Mucosa of rectum (tissue), 2 donors: Measurements from ENCODE around the gene ERCC2.

Experiments
- H3K27ac ChIP-seq, 2 donors: one replicate each; pipeline ENCODE4 v1.7.0; 2013; ENCODE audit warnings: inconsistent platforms in 2 of 2, low read depth in 2 of 2, low read length in 2 of 2
- H3K27me3 ChIP-seq, 2 donors: one replicate each; pipeline ENCODE4 v1.7.0; 2013; ENCODE audit warnings: low read length in 2 of 2; ENCODE audit not compliant: control insufficient read depth in 2 of 2, insufficient read depth in 2 of 2
- H3K36me3 ChIP-seq, 2 donors: one replicate each; pipeline ENCODE4 v1.7.0; 2013; ENCODE audit warnings: low read length in 2 of 2; ENCODE audit not compliant: control insufficient read depth in 2 of 2, insufficient read depth in 2 of 2
- H3K4me1 ChIP-seq, 2 donors: one replicate each; pipeline ENCODE4 v1.7.0; 2013; ENCODE audit warnings: low read length in 2 of 2, mild to moderate bottlenecking in 1 of 2; ENCODE audit not compliant: control insufficient read depth in 2 of 2, insufficient read depth in 2 of 2
- H3K4me3 ChIP-seq, 2 donors: one replicate each; pipeline ENCODE4 v1.7.0; 2013; ENCODE audit warnings: low read length in 2 of 2
- H3K9ac ChIP-seq, 2 donors: one replicate each; pipeline ENCODE4 v1.7.0; 2013; ENCODE audit warnings: low read length in 2 of 2, low read depth in 1 of 2, mild to moderate bottlenecking in 1 of 2
- H3K9me3 ChIP-seq, 2 donors: one replicate each; pipeline ENCODE4 v1.7.0; 2013; ENCODE audit warnings: low read length in 2 of 2; ENCODE audit not compliant: control insufficient read depth in 2 of 2
- donor health status: healthy.
- donor health status: Normal muscosa, but diverticular disease.

The ERCC2 gene

GRCh38 chr19:45348367-45349125 lies 21.8 kb downstream of the ERCC2 start:
- H3K27ac ChIP-seq: no peak overlapping the region
- peaks cover 16 to 20% of the 10 kb centered on the region in 2 donors for H3K27me3 ChIP-seq
- peaks cover 0 to 8% of the 10 kb centered on the region in 2 donors for H3K36me3 ChIP-seq
- no peak overlapping the region for H3K4me3 ChIP-seq
- H3K9ac ChIP-seq: no peak overlapping the region
- no peaks in the 10 kb centered on the region for H3K9me3 ChIP-seq
- no peaks in the 10 kb centered on the region for H3K4me1 ChIP-seq

- Histone ChIP-seq H3K27me3 (peaks cover 19 to 24% of the 10 kb centered on the region in 2 donors), H3K4me1 (no peaks in the 10 kb centered on the region), H3K9ac (no peak overlapping the region), H3K27ac (no peak overlapping the region), H3K4me3 (no peak overlapping the region), H3K9me3 (no peaks in the 10 kb centered on the region), H3K36me3 (peaks cover 0 to 3% of the 10 kb centered on the region in 2 donors)
These were observed 22.6 kb downstream of the ERCC2 start for GRCh38 chr19:45347570-45348366.

GRCh38 chr19:45346449-45346848 lies 23.9 kb downstream of the ERCC2 start:
- Histone ChIP-seq H3K36me3 (no peaks in the 10 kb centered on the region), H3K27ac (no peak overlapping the region), H3K9ac (no peak overlapping the region), H3K4me3 (no peak overlapping the region), H3K9me3 (no peaks in the 10 kb centered on the region), H3K27me3 (peaks cover 24 to 32% of the 10 kb centered on the region in 2 donors), H3K4me1 (no peaks in the 10 kb centered on the region)

GRCh38 chr19:45345506-45345860 lies 24.9 kb downstream of the ERCC2 start:
- H3K27me3 ChIP-seq: peaks cover 30 to 38% of the 10 kb centered on the region in 2 donors
- H3K4me3 ChIP-seq: no peak overlapping the region
- H3K36me3 ChIP-seq: no peaks in the 10 kb centered on the region
- no peaks in the 10 kb centered on the region for H3K9me3 ChIP-seq
- H3K27ac ChIP-seq: no peak overlapping the region
- no peak overlapping the region for H3K9ac ChIP-seq
- peaks cover 0 to under 1% of the 10 kb centered on the region in 2 donors for H3K4me1 ChIP-seq

GRCh38 chr19:45344621-45345505 lies 25.5 kb downstream of the ERCC2 start:
- no peak overlapping the region for H3K27ac ChIP-seq
- no peak overlapping the region for H3K9ac ChIP-seq
- no peaks in the 10 kb centered on the region for H3K36me3 ChIP-seq
- H3K27me3 ChIP-seq: peaks cover 34 to 38% of the 10 kb centered on the region in 2 donors
- no peaks in the 10 kb centered on the region for H3K9me3 ChIP-seq
- H3K4me3 ChIP-seq: no peak overlapping the region
- H3K4me1 ChIP-seq: peaks cover 0 to 5% of the 10 kb centered on the region in 2 donors

- no peak overlapping the region for H3K9ac ChIP-seq
- H3K4me1 ChIP-seq: peaks cover 0 to 5% of the 10 kb centered on the region in 2 donors
- H3K36me3 ChIP-seq: no peaks in the 10 kb centered on the region
- H3K4me3 ChIP-seq: no peak overlapping the region
- H3K27me3 ChIP-seq: peaks cover 32 to 38% of the 10 kb centered on the region in 2 donors
- H3K27ac ChIP-seq: no peak overlapping the region
- H3K9me3 ChIP-seq: no peaks in the 10 kb centered on the region
These were observed 27.5 kb downstream of the ERCC2 start for GRCh38 chr19:45342911-45343310.

GRCh38 chr19:45340899-45341453 lies 29.4 kb downstream of the ERCC2 start:
- H3K27me3 ChIP-seq: peaks cover 26 to 28% of the 10 kb centered on the region in 2 donors
- H3K36me3 ChIP-seq: no peaks in the 10 kb centered on the region
- no peak overlapping the region for H3K9ac ChIP-seq
- H3K4me3 ChIP-seq: no peak overlapping the region
- H3K9me3 ChIP-seq: no peaks in the 10 kb centered on the region
- peaks cover 0 to 5% of the 10 kb centered on the region in 2 donors for H3K4me1 ChIP-seq
- no peak overlapping the region for H3K27ac ChIP-seq

GRCh38 chr19:45340232-45340898 lies 30.0 kb downstream of the ERCC2 start, which contains the start of gene KLC3:
KLC3 (plus strand) TSS chr19:45340750; CDS start chr19:45345542, 4,792 bp downstream.
- Histone ChIP-seq H3K9me3 (no peaks in the 10 kb centered on the region), H3K9ac (no peak within 1 kb of the TSS), H3K27me3 (peaks cover 25 to 26% of the 10 kb centered on the region in 2 donors), H3K27ac (no peak within 1 kb of the TSS), H3K36me3 (no peaks in the 10 kb centered on the region), H3K4me1 (peaks cover 0 to 5% of the 10 kb centered on the region in 2 donors), H3K4me3 (no peak within 1 kb of the TSS)

GRCh38 chr19:45339629-45340028 lies 30.7 kb downstream of the ERCC2 start:
- Histone ChIP-seq H3K27me3 (peaks cover 19 to 20% of the 10 kb centered on the region in 2 donors), H3K9me3 (no peaks in the 10 kb centered on the region), H3K4me1 (peaks cover 0 to 5% of the 10 kb centered on the region in 2 donors), H3K4me3 (no peak overlapping the region), H3K36me3 (no peaks in the 10 kb centered on the region), H3K9ac (no peak overlapping the region), H3K27ac (no peak overlapping the region)
